ENCODE data around the gene PPP2R1A.
A peak's percentile ranks its signal among the peaks of the same experiment; 100 is the strongest.
"Not testable (repeated sequence)": the region's sequence is repeated elsewhere in the genome, so short reads cannot be mapped to it uniquely, and the experiment has no call there.

The PPP2R1A gene

DNA sequence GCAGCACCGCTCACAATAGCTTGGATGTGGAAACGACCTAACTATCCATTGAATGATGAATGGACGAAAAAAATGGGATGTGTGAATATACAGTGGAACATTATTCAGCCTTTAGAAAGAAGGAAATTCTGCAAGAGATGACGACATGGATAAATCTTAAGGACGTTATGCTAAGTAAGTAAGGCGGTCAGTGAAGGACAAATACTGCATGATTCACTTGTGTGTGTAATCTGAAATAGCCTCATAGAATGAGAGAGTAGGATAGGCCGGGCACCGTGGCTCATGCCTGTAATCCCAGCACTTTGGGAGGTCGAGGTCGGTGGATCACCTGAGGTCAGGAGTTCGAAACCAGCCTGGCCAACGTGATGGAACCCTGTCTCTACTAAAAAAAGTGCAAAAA is 54.2 kb downstream of the PPP2R1A start:
- no peak for DNase-seq (ENCODE audit: low read depth)

DNA sequence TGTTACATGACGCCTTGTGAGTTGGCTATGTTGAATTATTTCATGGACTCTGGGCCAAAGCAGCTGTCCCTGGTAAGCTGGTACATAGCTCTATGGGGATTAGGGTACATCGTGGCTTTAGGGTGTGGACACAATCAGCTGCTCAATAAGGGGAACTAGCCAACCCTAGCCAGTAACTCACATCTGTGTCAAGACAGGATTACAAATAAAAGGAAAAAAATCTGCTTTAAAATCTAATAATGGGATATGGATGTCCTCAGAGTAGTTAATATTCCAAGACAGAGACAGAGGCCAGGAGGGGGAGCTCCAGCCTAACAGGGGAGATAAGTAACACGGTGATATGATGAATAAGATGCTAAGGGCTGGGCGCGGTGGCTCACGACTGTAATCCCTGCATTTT is 58.4 kb downstream of the PPP2R1A start:
- DNase-seq (ENCODE audit: low read depth) = no peak

DNA sequence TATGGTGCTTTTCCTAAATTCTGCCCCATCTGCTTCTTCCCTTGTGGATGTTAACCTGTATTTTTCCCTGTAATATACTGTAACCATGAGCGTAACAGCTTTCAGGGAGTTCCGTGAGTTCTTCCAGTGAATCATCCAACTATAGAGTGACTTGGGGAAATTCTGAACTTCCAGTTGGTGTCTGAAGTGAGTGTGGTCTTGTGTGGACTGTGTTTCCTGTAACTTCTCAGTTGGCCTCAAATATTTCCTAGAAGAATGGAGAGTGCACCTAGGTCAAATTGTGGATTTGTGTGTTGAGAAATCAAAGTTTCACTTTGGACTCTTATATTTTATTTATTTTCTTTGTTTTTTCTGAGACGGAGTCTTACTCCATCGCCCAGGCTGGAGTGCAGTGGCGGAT is 68.6 kb downstream of the PPP2R1A start:
- no peak for DNase-seq (ENCODE audit: low read depth)

DNA sequence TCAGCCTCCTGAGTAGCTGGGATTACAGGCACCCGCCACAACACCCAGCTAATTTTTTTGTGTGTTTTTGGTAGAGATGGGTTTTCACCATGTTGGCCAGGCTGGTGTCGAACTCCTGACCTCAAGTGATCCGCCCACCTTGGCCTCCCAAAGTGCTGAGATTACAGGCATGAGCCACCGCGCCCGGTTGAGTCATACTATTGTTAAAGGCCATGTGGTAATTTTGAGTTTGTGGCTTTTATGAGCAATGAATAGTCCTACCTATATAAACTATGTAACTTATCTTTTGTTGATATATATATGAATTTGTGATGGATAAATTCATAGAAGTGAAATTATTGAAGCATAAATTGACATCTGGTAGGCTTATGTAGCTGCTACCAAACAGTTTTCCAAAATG is 75.7 kb downstream of the PPP2R1A start:
- not testable (repeated sequence) for DNase-seq (ENCODE audit: low read depth)

DNA sequence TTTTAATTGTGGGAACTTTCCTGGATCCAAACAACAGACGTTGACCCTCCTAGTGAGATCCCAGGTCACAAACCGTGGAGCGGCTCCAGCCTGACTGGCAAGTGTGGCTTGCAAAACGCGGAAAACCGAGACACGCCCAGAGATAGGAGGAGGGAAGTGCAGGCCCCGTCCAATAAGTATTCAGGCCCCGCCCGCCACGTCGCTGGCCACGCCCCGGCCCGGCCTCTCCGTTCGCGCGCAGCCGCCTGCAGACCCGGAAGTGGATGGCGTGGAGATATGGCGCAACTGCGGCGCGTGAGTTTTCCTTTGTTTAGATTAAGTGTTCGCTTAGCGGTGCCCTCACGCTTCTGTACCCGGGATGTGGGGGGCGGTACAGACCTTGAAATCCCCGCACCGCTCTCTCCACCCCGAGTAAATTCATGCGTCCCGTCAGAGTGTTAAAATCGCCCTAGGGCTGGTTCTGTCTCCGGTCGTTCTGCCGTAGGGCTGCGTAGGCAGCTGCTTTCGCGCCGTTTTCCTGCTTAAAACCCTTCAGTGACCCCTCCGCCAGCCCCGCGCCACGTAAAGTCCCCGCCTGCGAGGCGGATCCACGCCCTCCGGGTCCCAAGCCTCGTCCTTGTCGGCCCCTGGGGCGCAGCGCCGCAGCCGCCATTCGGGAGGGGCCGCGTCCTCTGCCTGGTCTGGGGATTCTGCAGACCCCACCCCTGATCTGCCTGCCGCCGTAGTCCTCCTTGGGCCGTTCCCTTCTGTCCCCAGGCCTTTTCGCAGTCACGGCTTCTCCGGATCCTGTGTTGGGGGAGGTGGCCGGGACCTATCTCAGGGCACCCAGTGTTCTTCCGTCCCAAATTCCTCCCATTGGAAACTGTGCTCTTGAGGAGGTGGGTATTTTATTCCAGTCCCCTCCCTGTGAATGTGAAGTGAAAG is 79.7 kb downstream of the PPP2R1A start, which contains the start of gene ZNF766:
Gene ZNF766 (plus strand): TSS at position 250 of the 924 bp plus-strand sequence. CDS start 27 bp downstream, at position 277.
- peak; percentile 96 for DNase-seq (ENCODE audit: low read depth)

DNA sequence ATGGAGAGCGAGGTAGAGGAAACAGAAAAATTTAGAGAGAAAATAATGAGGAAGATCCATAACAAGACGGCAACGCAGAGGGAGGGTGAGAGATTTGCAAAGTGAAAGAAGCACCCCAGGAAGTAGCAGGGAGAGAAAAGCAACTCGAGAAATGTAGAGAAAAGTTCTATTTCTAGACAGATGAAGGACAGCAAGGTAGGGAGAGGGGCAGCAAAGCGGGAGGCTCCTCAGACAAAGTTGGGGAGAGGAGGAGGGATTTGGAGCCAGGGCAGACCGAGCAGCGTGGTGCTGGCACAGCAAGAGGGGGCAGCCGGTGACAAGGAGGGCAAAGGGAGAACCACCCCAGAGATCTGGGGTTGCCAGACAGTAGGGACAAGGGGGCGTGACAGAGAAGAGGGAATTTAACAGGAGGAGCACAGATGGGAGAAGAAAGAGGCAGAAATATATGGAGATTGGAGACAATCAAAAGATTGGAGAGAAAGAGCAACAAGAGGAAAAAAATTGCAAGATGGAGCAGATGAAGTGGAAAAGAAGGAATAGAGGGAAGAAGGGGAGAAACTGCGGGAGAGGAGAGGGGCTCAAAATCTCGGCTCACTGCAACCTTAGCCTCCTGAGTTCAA is 80.5 kb downstream of the PPP2R1A start:
- DNase-seq (ENCODE audit: low read depth) = no peak

DNA sequence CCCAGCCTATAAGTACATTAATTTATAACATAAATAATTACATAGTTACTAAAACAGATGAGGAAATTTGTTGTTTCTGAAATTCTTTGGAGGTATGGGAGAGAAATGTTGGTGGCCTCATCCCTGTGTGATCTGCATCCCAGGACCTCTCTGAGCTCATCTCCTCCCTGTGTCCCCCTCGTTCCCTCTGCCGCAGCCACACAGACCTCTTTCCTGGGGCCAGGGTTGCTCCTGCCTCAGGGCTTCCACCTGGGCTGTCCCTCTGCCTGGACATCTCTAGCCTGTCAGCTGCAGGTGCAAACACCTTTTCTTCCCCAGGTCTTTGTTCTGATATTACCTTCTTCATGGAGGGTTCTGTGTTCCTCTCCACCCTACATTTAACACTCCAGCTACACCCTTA is 83.4 kb downstream of the PPP2R1A start:
- no peak for DNase-seq (ENCODE audit: low read depth)

DNA sequence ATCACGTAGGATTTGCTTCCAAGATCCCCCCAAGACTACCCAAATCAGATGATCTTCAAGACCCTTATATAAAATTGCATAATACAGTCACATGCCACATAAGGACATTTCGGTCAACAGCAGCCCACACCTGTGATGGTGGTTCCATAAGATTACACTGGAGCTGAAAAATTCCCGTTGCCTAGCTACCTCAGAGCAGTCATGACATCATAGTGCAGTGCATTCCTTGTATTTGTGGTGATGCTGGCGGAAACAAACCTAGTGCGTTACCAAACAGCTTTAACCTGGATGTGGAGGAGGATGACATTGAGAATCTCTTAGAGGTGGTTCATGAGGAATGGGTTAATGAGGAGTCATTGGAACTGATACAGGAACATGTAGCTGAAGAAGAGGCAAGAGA is 84.3 kb downstream of the PPP2R1A start:
- no peak for DNase-seq (ENCODE audit: low read depth)

DNA sequence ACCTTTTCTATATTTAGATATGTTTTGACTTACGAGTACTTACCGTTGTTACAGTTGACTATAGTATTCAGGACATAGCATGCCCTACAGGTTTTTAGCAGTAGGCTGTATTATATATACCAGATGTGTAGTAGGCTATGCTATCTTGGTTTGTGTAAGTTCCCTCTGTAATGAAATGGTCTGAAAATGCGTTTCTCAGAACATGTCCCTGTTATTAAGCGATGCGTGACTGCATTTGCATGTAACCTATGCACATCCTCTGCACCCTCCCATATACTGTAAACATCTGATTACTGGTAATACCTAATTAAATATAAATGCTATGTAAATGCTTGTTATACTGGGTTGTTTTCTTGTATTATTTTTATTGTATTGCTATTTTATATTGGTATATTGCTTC is 86.1 kb downstream of the PPP2R1A start:
- no peak for DNase-seq (ENCODE audit: low read depth)

DNA sequence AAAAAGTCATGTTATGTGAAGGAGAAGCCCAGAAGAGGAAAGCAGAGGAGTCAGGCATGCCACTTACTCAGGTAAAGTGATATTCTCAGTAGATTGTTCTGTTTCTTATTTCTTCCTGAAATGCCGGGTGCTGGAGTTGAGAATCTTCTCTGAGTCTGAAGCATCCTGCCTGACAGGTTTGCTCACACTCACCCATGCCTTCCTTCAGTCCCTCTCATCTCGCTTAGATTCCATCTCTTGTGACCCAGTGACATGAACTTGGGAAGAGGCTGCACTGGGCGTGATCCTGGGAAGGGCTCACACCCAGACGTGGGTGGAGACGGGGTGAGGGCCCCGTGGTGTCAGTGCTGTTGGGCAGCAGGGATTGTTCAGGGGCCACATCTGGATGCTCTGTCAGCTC is 87.6 kb downstream of the PPP2R1A start:
- DNase-seq (ENCODE audit: low read depth) = no peak

Measured in stimulated activated CD8-positive, alpha-beta memory T cell treated with anti-CD3 and anti-CD28 coated beads, Interleukin-15, amount 100 ng/mL, for 24 hours (primary cell).